DND-41 (cell line): Measurements from ENCODE around the gene HMGXB3.

Experiments
- EZH2 ChIP-seq: IDR thresholded peaks from 3 replicates; pipeline ENCODE4 v1.6.1; 2012; ENCODE audit warnings: borderline replicate concordance, low read depth, mild to moderate bottlenecking, moderate library complexity, low read length, inconsistent platforms; ENCODE audit not compliant: severe bottlenecking
- TF ChIP-seq, protein P1 (sequence below): IDR thresholded peaks from 2 replicates; pipeline ENCODE4 v1.5.1; 2012; ENCODE audit warnings: borderline replicate concordance, low read length, moderate library complexity, mild to moderate bottlenecking; ENCODE audit not compliant: poor library complexity, severe bottlenecking; ENCODE audit errors: extremely low read depth

DNA sequence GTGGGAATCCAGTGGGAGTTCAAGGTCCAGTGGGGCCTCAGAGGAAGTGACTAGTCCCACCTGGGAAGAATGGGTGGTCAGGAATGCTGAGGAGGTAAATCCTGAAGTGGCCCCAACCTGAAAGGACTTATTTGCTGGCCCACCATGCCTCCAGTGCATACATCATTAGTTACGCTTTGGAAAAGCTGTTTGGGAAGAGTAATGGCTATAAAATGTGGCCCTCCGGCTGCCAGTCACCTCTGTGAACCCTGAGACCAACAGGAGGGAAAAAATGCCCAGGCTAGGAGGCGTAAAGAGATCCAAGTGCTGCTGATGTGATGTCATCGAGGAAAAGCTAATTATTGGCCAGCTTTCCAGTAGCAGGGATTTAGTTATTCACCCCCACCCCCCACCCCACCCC is 42.7 kb upstream of the HMGXB3 start:
- TF ChIP-seq EZH2, result no peak
- TF ChIP-seq, protein P1, sequence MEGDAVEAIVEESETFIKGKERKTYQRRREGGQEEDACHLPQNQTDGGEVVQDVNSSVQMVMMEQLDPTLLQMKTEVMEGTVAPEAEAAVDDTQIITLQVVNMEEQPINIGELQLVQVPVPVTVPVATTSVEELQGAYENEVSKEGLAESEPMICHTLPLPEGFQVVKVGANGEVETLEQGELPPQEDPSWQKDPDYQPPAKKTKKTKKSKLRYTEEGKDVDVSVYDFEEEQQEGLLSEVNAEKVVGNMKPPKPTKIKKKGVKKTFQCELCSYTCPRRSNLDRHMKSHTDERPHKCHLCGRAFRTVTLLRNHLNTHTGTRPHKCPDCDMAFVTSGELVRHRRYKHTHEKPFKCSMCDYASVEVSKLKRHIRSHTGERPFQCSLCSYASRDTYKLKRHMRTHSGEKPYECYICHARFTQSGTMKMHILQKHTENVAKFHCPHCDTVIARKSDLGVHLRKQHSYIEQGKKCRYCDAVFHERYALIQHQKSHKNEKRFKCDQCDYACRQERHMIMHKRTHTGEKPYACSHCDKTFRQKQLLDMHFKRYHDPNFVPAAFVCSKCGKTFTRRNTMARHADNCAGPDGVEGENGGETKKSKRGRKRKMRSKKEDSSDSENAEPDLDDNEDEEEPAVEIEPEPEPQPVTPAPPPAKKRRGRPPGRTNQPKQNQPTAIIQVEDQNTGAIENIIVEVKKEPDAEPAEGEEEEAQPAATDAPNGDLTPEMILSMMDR, result no peak
